Lung microvascular endothelial cell (primary cell): ENCODE data around the gene AK3. TPM values are rescaled to one million over a fixed set of nuclear protein-coding genes. Genes with fewer than 3 reads are reported as not detected.
"Not testable (repeated sequence)": the region's sequence is repeated elsewhere in the genome, so short reads cannot be mapped to it uniquely, and the experiment has no call there.

Experiments used
- DNase-seq, 2 donors: peaks; one replicate each; pipeline versions ENCODE4 v3.0.0 to v3.0.0-alpha.2; 2010; ENCODE audit warnings: low read depth in 2 of 2
- total RNA-seq: library from RNA; depleted of rRNA; stranded (reverse); fragments of >200 nt; gene quantifications from 2 replicates; pipeline ENCODE4 v1.2.1, GENCODE V29; 2014

AK3 gene
- total RNA-seq = 43.7 and 44.2 TPM in 2 replicates

DNA sequence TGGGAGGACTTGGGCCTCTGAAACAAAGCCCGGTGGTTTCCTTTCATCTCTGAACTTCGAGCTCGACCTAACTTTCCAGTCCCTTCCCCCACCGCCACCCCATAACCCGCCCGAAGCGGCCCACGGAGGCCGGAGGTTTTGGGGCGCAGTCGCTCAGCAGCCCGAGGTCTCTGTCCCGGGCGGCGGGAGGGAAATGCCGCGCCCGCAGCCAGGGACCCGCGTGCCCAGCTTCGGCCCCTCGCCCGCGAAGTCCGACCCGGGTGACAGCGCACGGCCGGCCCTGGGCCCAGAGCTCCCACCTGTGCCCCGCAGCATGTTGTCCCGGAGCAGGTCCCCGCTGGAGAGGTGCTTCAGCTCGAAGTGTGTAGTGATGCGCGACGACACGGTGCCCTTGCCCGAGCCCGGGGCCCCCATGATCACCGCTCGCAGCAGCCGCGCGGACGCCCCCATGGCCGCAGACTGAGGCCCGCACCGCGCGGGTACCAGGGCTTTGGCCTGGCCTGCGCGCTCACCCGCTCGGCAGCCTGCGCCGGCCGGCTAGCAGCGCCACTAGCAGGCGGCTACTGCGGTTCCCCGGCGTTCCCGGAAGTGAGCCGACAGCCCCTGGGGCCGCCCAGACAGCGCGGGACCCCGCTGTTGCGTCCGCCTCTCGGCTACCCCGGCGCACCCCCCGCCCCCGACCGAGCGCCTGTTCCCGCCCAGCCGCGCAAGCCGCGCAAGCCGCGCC lies at the start of gene AK3:
Gene AK3, minus strand, starts transcription at position 565 of the 727 bp plus-strand sequence. Its CDS starts 115 bp downstream, at position 450.
- peak; percentile 87 to 93 for DNase-seq

DNA sequence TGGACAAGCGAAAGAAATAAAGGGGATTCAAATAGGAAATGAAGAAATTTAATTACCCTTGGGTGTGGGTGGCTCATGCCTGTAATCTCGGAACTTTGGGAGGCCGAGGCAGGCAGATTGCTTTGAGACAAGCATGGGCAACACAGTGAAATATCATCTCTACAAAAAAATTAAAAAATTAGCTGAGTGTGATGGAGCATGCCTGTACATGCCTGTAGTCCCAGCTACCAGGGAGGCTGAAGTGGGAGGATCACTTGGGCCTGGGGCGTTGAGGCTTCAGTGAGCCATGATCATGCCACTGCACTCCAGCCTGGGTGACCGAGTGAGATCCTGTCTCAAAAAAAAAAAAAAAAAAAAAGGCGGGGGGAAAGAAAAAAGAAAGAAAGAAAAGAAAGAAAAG lies 47.7 kb upstream of the AK3 start:
- DNase-seq = no peak

DNA sequence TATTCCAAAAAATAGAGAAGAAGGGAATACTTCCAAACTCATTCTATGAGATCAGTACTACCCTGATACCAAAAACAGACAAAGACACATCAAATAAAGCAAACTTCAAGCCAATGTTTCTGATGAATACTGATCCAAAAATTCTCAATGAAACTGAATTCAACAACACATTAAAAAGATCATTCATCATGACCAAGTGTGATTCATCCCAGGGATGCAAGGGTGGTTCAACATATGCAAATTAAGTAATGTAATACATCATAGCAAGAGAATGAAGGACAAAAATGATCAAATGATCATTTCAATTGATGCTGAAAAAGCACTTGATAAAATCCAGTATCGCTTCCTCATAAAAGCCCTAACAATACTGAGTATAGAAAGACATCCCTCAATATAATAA lies 46.9 kb upstream of the AK3 start:
- no peak for DNase-seq

DNA sequence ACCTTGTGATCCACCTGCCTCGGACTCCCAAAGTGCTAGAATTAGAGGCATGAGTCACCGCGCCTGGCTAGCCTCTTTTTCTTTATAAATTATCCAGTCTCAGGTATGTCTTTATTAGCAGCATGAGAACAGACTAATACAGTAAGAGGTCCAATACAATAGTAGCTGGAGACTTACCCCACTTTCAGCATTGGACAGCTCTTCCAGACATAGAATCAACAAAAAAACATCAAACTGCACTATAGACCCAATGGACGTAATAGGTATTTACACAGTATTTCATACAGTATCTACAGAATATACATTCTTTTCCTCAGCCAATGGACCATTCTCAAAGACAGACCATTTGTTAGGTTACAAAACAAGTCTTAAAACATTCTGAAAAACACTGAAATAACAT lies 45.6 kb upstream of the AK3 start:
- no peak for DNase-seq

DNA sequence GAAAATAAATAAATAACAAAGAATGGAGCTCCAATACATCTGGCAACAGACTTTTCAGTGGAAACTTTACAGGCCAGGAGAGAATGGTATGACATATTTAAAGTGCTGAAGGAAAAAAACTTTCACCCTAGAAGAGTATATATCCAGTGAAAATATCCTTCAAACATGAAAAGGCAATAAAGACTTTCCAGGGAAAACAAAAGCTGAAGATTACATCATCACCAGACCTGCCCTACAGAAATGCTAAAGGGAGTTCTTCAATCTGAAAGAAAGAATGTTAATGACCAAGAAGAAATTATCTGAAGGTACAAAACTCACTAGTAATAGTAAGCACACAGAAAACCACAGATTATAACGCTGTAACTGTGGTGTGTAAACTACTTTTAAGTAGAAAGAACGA lies 43.4 kb upstream of the AK3 start:
- DNase-seq = no peak

DNA sequence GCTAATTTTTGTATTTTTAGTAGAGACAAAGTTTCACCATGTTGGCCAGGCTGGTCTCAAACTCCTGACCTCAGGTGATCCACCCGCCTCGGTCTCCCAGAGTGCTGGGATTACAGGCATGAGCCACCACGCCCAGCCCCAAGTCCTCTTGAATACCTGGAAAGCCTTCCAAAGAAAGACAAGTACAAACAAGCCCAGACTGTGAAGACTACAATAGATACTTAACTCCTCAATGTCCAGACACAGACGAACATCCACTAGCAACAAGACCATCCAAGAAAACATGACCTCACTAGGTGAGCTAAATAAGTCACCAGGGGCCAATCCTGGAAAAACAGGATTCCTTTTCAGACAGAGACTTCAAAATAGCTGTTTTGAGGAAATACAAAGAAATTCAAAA lies 42.2 kb upstream of the AK3 start:
- DNase-seq = not testable (repeated sequence)

DNA sequence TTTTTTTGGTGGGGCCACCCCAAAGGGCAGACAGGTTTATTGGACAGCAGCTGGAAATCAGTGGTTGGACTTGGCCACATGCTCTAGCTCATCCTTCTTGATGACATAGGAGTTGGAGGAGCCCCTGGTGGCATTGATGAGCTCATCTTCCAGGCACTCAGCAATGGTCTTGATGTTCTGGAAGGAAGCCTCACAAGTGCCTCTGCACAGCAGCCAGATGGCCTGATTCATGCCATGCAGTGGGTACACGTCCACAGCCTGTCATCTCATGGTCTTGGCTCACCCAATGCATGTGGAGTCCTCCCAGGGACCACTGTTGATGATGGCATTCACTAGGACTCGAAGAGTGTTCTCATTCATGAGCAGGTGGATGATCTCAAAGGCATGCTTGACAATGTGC lies 40.4 kb upstream of the AK3 start:
- DNase-seq = no peak

DNA sequence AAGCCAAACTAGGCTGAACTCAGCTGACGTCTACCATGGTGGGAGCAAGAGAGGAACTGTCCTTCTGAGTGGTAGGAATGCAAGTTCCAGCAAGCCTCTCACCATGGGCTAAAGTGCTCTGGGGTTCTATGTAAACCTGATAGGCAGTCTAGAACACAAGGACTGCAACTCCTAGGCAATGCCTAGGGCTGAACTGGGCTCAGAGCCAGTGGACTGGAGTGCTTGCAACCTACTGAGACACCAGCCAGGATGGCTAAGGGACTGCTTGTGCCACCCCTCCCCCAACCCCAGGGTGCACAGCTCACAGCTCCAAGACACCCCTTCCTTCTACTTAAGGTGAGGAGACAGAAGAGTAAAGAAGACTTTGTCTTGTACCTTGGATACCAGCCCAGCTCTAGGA lies 39.6 kb upstream of the AK3 start:
- DNase-seq = no peak

DNA sequence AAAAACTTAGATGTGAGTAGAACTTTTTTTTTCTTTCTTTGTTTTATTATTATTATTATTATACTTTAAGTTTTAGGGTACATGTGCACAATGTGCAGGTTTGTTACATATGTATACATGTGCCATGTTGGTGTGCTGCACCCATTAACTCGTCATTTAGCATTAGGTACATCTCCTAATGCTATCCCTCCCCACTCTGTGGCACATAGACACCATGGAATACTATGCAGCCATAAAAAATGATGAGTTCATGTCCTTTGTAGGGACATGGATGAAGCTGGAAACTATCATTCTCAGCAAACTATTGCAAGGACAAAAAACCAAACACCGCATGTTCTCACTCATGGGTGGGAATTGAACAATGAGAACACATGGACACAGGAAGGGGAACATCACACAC lies 34.0 kb upstream of the AK3 start:
- DNase-seq = not testable (repeated sequence)

DNA sequence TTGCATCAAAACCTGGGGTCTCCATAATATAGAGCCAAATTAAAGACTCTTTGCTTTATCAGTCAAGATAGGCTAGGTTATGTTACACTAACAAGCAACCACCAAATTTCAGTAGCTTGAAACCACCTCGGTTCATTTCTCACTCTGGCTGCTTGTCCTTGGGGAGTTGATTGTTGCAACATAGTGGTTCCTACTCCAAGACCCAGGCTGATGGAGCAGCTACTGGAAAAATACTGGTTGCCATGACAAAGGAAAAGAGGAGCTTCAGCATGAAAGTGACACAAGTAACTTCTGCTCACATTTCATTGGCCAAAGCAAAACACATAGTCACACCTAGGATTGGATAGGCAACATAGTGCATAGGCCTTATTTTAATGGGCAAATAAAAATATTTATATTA lies 33.2 kb upstream of the AK3 start:
- DNase-seq = no peak

DNA sequence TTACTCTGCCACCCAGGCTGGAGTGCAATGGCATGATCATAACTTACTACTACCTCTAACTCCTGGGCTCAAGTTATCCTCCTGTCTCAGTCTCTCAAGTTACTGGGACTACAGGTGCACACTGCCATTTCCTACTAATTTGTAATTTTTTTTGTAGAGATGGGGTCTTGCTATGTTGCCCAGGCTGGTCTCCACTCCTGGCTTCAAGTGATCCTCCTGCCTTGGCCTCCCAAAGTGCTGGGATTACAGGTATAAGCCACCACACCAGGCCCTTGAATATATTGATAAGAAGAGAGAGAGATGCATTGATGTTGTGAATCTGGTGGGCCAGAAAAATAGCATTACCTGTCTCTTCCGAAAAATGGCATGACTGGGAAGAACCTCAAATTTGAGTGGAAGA lies 30.8 kb upstream of the AK3 start:
- no peak for DNase-seq

DNA sequence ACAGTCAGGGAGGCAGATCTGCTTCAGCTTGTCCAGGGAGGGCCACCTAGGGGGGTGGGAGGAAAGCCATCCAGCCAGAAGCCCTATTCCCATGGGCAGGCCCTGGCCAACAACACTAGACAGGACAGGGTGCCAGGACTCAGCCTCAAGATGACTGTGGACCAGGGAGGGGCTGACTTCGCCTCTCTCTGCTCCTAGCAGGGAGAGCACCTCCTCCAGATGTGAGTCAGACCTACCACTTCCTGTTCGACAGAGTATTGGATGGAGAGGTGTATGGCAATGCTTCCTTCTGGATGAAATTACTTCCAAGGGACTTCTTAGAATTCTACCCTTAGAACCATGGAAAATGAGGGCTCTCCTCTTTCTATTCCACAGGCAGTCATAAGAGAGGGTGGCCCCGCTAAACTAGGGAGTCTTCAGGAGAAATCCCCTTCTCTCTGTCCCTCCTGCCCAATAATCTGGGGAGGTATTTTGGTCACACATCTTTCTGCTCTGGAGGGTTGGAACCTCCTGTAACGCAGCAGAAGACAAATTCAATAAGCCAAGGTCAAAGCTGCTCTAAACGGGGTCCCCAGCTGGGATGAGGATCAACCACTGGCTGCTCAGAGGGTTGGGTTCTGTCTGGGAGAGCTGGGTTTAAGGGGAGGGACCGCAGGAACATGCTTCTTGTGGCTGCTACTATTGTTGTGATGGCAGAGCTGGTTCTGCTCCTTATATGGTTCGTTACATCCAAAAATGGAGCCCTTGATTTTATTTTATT lies 28.5 kb upstream of the AK3 start:
- DNase-seq = peak in 1 of 2 donors; percentile 59

DNA sequence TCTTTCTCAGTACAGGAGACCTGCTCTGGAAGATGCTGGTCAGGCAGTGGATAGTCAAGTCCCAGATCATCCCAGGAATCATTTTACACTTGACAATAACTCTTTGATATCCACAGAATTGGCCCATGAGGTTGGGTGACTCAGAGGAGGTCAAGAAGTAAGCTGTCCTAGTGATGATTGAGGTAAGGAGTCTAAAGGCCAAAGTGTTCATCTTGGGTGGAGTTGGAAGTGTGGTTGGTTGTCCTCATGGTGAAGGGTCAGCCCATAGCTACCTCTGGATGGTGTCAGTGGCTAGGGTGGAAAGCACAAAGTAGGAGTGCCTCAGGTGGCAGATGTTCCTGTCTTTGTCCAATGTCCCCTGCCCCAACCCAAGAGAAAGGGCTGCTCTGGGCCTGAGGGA lies 27.7 kb upstream of the AK3 start:
- DNase-seq = no peak

DNA sequence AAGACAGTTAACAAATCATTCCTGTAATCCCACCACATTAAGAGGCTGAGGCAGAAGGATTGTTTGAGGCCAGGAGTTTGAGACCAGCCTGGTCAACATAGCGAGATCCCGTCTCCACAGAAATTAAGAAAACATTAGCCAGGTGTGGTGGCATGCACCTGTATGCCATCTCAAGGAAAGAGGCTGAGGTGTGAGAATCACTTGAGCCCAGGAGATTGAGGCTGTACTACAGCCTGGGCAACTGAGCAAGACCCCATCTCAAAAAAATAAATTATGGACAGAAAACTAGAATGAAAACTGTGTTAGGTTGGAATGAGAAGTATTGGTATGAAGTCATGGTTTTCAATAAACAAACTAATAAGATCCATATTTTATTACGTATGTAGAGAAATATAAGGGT lies 23.0 kb upstream of the AK3 start:
- no peak for DNase-seq

DNA sequence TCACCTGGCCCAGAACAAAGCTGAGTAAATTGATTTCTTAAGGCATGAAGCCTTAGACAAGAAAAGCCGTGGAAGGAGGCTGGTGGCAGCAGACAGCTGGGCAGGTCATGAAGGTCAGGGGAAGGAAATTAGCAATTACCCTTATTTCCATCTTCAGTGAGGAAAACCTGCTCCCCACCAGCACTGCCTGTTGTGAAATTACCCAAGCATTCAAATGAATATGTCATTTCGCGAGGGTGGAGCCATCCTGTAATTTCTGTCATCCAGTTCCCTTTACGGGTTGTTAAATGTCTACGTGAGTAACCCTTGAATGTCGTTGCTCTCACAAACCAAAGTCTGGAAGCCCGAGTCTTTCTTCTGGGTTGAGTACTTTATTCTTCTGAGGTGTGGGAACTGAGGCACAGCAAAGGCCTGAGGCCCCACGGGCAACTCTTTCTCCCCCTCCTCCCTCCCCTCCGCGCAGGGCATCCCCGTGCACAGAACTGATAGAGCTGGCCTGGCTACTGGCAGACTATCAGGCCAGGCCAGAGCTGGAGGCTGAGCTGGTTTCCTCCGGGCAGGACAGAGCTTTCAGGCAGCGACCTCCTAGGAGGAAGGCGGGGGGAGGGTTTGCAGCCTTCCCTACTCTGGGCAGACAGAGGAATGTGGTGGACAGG lies 22.0 kb upstream of the AK3 start:
- DNase-seq = peak; percentile 38 to 79

DNA sequence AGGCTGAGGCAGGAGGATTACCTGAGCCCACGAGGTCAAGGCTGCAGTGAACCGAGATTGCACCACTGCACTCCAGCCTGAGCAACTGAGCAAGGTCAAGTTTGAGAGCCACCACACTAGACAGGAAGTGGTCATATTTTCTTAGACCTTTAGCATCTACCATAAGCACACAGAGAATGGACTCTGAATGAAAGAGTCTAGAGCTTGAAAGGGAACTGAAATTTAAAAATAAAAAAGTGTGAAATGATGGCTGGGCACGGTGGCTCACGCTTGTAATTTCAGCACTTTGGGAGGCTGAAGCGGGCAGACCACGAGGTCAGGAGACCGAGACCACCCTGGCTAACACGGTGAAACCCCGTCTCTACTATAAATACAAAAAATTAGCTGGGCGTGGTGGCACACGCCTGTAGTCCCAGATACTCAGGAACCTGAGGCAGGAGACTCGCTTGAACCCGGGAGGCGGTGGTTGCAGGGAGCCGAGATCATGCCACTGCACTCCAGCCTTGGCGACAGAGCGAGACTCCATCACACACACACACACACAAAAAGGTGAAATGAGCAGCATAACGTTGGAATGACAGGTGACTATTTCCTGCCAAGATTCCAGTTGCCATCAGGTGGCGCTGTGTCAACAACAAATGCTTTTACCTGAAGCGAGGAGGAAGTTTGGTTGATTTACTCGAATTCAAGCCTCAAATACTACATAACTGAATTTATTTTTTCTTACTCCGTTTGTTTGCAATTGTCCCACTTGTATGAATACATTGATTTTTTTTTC lies 21.3 kb upstream of the AK3 start:
- DNase-seq = peak; percentile 80 to 89

DNA sequence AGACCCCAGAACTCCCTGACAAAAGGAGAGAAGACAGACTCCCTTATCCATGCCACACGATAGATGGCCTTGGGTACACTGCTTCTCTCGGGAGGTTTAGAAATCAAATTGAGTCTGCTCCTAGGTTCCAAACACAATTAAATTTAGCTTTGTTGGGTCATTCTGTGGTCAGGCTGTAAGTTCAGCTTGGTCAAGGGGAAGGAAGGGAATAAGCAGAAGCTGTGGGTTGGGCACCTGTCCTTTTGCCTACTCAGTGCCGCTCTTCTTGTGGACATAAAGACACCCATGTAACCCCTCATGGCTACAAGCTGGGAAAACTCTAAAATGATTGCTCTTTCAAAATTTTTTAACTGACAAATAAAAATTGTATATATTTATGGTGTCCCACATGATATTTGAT lies 19.1 kb upstream of the AK3 start:
- DNase-seq = no peak

DNA sequence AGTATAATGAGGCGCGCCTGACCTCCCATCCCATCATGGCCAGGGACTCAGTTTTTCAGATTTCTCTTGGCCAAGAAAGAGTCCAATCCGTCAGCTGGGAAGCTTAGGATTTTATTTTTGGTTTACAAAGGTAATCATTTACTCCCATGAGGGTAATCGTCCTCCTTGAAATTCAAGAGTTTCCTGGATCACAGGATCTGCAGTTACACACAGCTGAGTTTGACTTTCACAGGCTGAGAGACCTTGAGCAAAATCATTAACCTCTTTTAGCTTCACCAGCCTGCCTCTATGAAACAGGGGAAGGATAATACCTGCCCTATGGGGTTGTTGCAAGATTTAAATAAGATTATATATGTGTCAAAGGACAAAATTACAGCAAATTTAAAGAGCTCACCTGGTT lies 15.4 kb upstream of the AK3 start:
- no peak for DNase-seq

DNA sequence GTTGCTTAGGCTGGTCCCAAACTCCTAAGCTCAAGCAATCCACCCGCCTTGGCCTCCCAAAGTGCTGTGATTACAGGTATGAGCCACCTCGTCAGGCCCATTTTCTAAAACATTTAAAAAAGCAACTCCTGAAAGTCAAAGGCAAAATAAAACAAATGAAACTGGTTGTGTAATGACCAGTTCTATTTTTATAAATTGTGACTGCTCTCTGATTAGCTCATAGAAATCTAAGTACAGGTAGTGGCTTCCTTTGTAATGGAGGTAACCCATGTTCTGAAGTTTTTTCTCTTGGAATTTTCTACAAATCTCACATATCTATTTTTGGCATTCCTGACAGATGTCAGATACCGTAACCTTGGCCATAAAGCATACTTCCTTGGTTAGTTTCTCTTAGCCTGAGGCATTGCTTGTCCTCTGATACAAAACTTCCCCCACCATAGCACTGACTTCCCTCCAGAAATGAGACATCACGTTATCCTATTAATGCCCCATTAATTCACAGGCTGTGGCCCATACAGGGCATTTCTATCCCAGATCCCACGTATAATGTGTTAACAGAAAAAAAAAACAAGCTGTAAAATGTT lies 14.1 kb upstream of the AK3 start:
- DNase-seq = no peak

DNA sequence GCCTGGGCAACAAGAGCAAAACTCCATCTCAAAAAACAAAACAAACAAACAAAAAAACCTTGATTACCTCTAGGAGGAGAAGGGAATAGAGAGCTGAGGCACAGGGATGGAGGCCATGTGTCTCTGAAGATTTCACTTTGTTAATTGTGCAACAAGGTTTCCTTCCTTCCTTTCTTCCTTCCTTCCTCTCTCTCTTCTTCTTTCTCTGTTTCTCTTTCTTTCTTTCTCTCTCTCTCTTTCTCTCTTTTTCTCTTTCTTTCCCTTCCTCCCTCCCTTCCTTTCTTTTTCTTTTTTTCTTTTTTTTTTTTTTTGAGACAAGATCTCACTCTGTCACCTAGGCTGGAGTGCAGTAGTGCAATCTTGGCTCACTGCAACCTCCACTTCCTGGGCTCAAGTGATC lies 13.5 kb upstream of the AK3 start:
- DNase-seq = not testable (repeated sequence)

DNA sequence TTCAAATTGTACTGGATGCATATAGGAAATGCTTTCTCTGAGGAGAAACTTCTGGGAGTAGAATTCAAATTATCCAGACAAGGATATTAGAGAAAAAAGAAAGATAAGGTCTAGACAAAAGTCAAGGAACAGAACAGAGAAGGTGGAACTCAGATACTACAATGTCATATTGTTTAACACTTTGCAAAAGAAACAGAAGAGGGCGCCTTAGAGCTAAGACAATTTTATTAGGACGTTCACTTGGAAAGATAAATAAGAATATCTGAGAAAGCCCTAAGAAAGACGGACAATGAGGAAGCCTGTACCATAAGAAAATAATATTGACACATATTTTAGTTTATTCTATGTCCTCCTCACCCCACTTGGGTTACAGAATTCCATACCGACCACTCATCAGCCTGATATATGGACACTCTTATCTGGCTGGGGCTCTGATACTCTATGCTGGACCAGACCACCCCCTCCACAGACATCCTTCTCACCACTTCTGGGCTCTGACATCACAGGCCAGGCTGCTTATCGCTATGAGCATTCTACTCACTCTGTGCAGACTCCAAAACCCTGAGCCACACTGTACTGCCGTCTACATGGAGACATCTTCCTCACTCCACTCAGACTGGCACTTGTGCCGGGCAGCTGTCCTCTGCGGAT lies 9.1 kb upstream of the AK3 start:
- DNase-seq = peak; percentile 12 to 49
